CD4-positive, alpha-beta T cell (primary cell): ENCODE data around the gene SSTR1. TPM values are rescaled to one million over a fixed set of nuclear protein-coding genes. Genes with fewer than 3 reads are reported as not detected.

ENCODE experiments used
- ATAC-seq: fragments of 200-7000 bp; cut with Tn5 transposase; one replicate; pipeline ENCODE4 v1.10.0; 2022; ENCODE audit warnings: mild to moderate bottlenecking; ENCODE audit not compliant: poor library complexity
- CTCF ChIA-PET: fragments of 350-600 bp; sonication (Branson Sonifier 250); formaldehyde crosslinking; loops from one replicate; lab custom pipeline; 2021; ENCODE audit warnings: antibody characterized with exemption, inconsistent platforms; lab: Charles Lee
- POLR2A ChIA-PET: fragments of 350-600 bp; sonication (Branson Sonifier 250); formaldehyde crosslinking; loops from one replicate; lab custom pipeline; 2021; ENCODE audit warnings: antibody characterized with exemption, inconsistent platforms; lab: Charles Lee
- DNase-seq, 14 experiments: peaks; one replicate each; pipeline ENCODE4 v3.0.0-alpha.2; 2013 to 2020; ENCODE audit warnings: mixed read lengths in 2 of 14
- H3K27ac ChIP-seq, 2 donors: one replicate each; pipeline versions ENCODE4 v1.5.1 to v1.7.0; 2013; ENCODE audit warnings: low read length in 2 of 2, low read depth in 1 of 2, mild to moderate bottlenecking in 1 of 2
- H3K27me3 ChIP-seq, 2 experiments: 1 replicate in 1 of 2; 2 replicates in 1 of 2; pipeline versions ENCODE4 v1.6.1 to v1.7.0; 2013; ENCODE audit warnings: low read length in 2 of 2, control low read depth in 1 of 2, mild to moderate bottlenecking in 1 of 2, moderate library complexity in 1 of 2; ENCODE audit not compliant: insufficient read depth in 2 of 2, control insufficient read depth in 1 of 2
- H3K36me3 ChIP-seq: one replicate; pipeline ENCODE4 v1.6.1; 2013; ENCODE audit warnings: low read length, control low read depth; ENCODE audit not compliant: insufficient read depth
- H3K4me1 ChIP-seq: one replicate; pipeline ENCODE4 v1.6.1; 2013; ENCODE audit warnings: low read length, control low read depth; ENCODE audit not compliant: insufficient read depth
- H3K4me3 ChIP-seq: one replicate; pipeline ENCODE4 v1.5.1; 2013; ENCODE audit warnings: mild to moderate bottlenecking, low read length, moderate library complexity
- H3K9me3 ChIP-seq, 2 experiments: 1 replicate in 1 of 2; 2 replicates in 1 of 2; pipeline versions ENCODE4 v1.6.1 to v1.7.0; 2013; ENCODE audit warnings: low read length in 2 of 2, mild to moderate bottlenecking in 2 of 2, control low read depth in 1 of 2, moderate library complexity in 1 of 2; ENCODE audit not compliant: control insufficient read depth in 1 of 2, insufficient read depth in 1 of 2
- H3K27ac Mint-ChIP-seq: one replicate; pipeline ENCODE4 v1.8.0; 2020; ENCODE audit warnings: mixed read lengths
- H3K27me3 Mint-ChIP-seq: one replicate; pipeline ENCODE4 v1.8.0; 2021; ENCODE audit warnings: mixed read lengths
- H3K36me3 Mint-ChIP-seq: one replicate; pipeline ENCODE4 v1.8.0; 2021; ENCODE audit warnings: low read depth, mixed read lengths
- H3K4me1 Mint-ChIP-seq: one replicate; pipeline ENCODE4 v1.8.0; 2021; ENCODE audit warnings: low read depth, mixed read lengths
- H3K4me3 Mint-ChIP-seq: one replicate; pipeline ENCODE4 v1.8.0; 2020; ENCODE audit warnings: mild to moderate bottlenecking, mixed read lengths
- H3K9me3 Mint-ChIP-seq: one replicate; pipeline ENCODE4 v1.8.0; 2020; ENCODE audit warnings: mixed read lengths
- intact Hi-C, 2 experiments: fragments of 100-400 bp; cut with DNase I in 1 of 2; cut with micrococcal nuclease in 1 of 2; formaldehyde crosslinking; loops; one replicate each; pipeline versions ENCODE4 v1.15.1 to v1.9.0; 2023 to 2025; cut with DNase I, micrococcal nuclease
- total RNA-seq, 174 experiments: library from RNA in 2 of 174; stranded (reverse) in 2 of 174; gene quantifications; one replicate each; pipeline ENCODE4 v1.2.3 and lab custom pipeline; 2021 to 2026
- TF ChIP-seq, protein P1 (sequence below): fragments of 200-600 bp; IDR thresholded peaks from one replicate; pipeline ENCODE4 v1.8.0; 2022; ENCODE audit warnings: antibody characterized with exemption, mild to moderate bottlenecking

The SSTR1 gene
- total RNA-seq, 2 experiments from 2014 or later: not detected

GRCh38 chr14:38199076-38199475, 8.6 kb upstream of the SSTR1 start:
- no peak for ATAC-seq
- H3K27me3 Mint-ChIP-seq: no peaks in the 10 kb centered on the region
- ChIA-PET POLR2A (no interaction called here), CTCF (no interaction called here)
- no peak overlapping the region for H3K27ac ChIP-seq
- H3K4me3 Mint-ChIP-seq: no peak overlapping the region
- intact Hi-C loops: loop anchor here in 1 of 2 experiments (2.0 to 10.0 kb wide), 2 partner anchors 134 to 214 kb away; no protein-coding TSS in a partner anchor
- no peak overlapping the region for H3K27ac Mint-ChIP-seq
- DNase-seq: no peak
- H3K4me1 ChIP-seq: peaks cover 3% of the 10 kb centered on the region
- TF ChIP-seq, protein P1, sequence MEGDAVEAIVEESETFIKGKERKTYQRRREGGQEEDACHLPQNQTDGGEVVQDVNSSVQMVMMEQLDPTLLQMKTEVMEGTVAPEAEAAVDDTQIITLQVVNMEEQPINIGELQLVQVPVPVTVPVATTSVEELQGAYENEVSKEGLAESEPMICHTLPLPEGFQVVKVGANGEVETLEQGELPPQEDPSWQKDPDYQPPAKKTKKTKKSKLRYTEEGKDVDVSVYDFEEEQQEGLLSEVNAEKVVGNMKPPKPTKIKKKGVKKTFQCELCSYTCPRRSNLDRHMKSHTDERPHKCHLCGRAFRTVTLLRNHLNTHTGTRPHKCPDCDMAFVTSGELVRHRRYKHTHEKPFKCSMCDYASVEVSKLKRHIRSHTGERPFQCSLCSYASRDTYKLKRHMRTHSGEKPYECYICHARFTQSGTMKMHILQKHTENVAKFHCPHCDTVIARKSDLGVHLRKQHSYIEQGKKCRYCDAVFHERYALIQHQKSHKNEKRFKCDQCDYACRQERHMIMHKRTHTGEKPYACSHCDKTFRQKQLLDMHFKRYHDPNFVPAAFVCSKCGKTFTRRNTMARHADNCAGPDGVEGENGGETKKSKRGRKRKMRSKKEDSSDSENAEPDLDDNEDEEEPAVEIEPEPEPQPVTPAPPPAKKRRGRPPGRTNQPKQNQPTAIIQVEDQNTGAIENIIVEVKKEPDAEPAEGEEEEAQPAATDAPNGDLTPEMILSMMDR: no peak
- no peaks in the 10 kb centered on the region for H3K9me3 ChIP-seq
- H3K4me1 Mint-ChIP-seq: peaks cover 5% of the 10 kb centered on the region
- H3K36me3 Mint-ChIP-seq: no peaks in the 10 kb centered on the region
- H3K27me3 ChIP-seq: no peaks in the 10 kb centered on the region
- H3K36me3 ChIP-seq: no peaks in the 10 kb centered on the region
- H3K4me3 ChIP-seq: no peak overlapping the region
- no peaks in the 10 kb centered on the region for H3K9me3 Mint-ChIP-seq

GRCh38 chr14:38199739-38200138, 8.0 kb upstream of the SSTR1 start:
- no peaks in the 10 kb centered on the region for H3K36me3 Mint-ChIP-seq
- H3K27me3 Mint-ChIP-seq: no peaks in the 10 kb centered on the region
- intact Hi-C loops: loop anchor here in 1 of 2 experiments (2.0 to 10.0 kb wide), 2 partner anchors 135 to 215 kb away; no protein-coding TSS in a partner anchor
- no peaks in the 10 kb centered on the region for H3K36me3 ChIP-seq
- H3K27ac Mint-ChIP-seq: no peak overlapping the region
- H3K27ac ChIP-seq: no peak overlapping the region
- ATAC-seq: no peak
- POLR2A ChIA-PET: no interaction called here
- CTCF ChIA-PET: no interaction called here
- H3K4me1 Mint-ChIP-seq: peaks cover 5% of the 10 kb centered on the region
- no peak overlapping the region for H3K4me3 Mint-ChIP-seq
- no peak for DNase-seq
- H3K27me3 ChIP-seq: no peaks in the 10 kb centered on the region
- no peaks in the 10 kb centered on the region for H3K9me3 ChIP-seq
- peaks cover 3% of the 10 kb centered on the region for H3K4me1 ChIP-seq
- TF ChIP-seq, protein P1: no peak
- no peaks in the 10 kb centered on the region for H3K9me3 Mint-ChIP-seq
- H3K4me3 ChIP-seq: no peak overlapping the region

- Mint-ChIP-seq H3K27me3 (peaks cover 8% of the 10 kb centered on the region), H3K27ac (no peak overlapping the region), H3K36me3 (no peaks in the 10 kb centered on the region), H3K4me1 (peaks cover 5% of the 10 kb centered on the region), H3K9me3 (peaks cover 2% of the 10 kb centered on the region), H3K4me3 (no peak overlapping the region)
- Histone ChIP-seq H3K27me3 (peaks cover 0 to 4% of the 10 kb centered on the region in 2 experiments), H3K9me3 (no peaks in the 10 kb centered on the region), H3K4me1 (peaks cover 3% of the 10 kb centered on the region), H3K4me3 (no peak overlapping the region), H3K27ac (no peak overlapping the region), H3K36me3 (no peaks in the 10 kb centered on the region)
- ChIA-PET CTCF (no interaction called here), POLR2A (no interaction called here)
- no peak for ATAC-seq
- TF ChIP-seq, protein P1: no peak
- intact Hi-C loops: no loop called here
- no peak for DNase-seq
These were observed 6.4 kb upstream of the SSTR1 start for GRCh38 chr14:38201137-38201828.
